SW480 (cell line): ENCODE results near the gene MTFR2.

Experiments used
- DNase-seq: peaks from one replicate; pipeline ENCODE4 v3.0.0-alpha.2; 2016; ENCODE audit warnings: low spot score

Gene MTFR2

GRCh38 chr6:136184738-136185137 lies 65.4 kb downstream of the MTFR2 start:
- no peak for DNase-seq

- no peak for DNase-seq
Measured at GRCh38 chr6:136181861-136182260, 68.2 kb downstream of the MTFR2 start.

- no peak for DNase-seq
Measured at GRCh38 chr6:136181512-136181833, 68.6 kb downstream of the MTFR2 start.
